K562 (cell line): Measurements from ENCODE around the gene DNAJC25. TPM values are rescaled to one million over a fixed set of nuclear protein-coding genes. Genes with fewer than 3 reads are reported as not detected.

Experiments
- ARID1B ChIP-seq: fragments of 450-650 bp; IDR thresholded peaks from 2 replicates; pipeline ENCODE4 v1.6.1; 2016; ENCODE audit warnings: antibody characterized with exemption, mild to moderate bottlenecking, inconsistent platforms
- ATF7 ChIP-seq: fragments of 450-650 bp; IDR thresholded peaks from 2 replicates; pipeline ENCODE4 v1.7.1; 2014; ENCODE audit warnings: mild to moderate bottlenecking, moderate library complexity
- CBFA2T2 ChIP-seq: fragments of 450-650 bp; conservative IDR thresholded peaks from 2 replicates; pipeline ENCODE4 v1.6.1; 2017; ENCODE audit warnings: mild to moderate bottlenecking
- CREB5 ChIP-seq: fragments of 250-450 bp; sonication (Bioruptor Pico); IDR thresholded peaks from 2 replicates; pipeline ENCODE4 v1.5.0; 2020; ENCODE audit warnings: mild to moderate bottlenecking
- CTBP1 ChIP-seq: fragments of 450-650 bp; IDR thresholded peaks from 2 replicates; pipeline ENCODE4 v1.6.1; 2016; ENCODE audit warnings: borderline replicate concordance
- ELK3 ChIP-seq: fragments of 450-650 bp; formaldehyde crosslinking; IDR thresholded peaks from 2 replicates; pipeline ENCODE4 v1.4.0; 2020; ENCODE audit warnings: mild to moderate bottlenecking
- EP300 ChIP-seq: IDR thresholded peaks from 2 replicates; pipeline ENCODE4 v1.6.1; 2012; ENCODE audit warnings: low read length, improper control_type of control experiment
- MEIS2 ChIP-seq: fragments of 450-650 bp; IDR thresholded peaks from 2 replicates; pipeline ENCODE4 v1.6.1; 2014; ENCODE audit warnings: mild to moderate bottlenecking; ENCODE audit not compliant: partially characterized antibody
- NCOA2 ChIP-seq, 2 experiments: fragments of 450-650 bp; IDR thresholded peaks; 2 replicates each; pipeline ENCODE4 v1.6.1; 2018; ENCODE audit warnings: mild to moderate bottlenecking in 2 of 2, moderate library complexity in 1 of 2; ENCODE audit not compliant: partially characterized antibody in 2 of 2
- NCOR1 ChIP-seq: fragments of 450-650 bp; IDR thresholded peaks from 2 replicates; pipeline ENCODE4 v1.6.1; 2016; ENCODE audit warnings: mild to moderate bottlenecking, moderate library complexity
- ZFPM2 ChIP-seq: fragments of 250-450 bp; sonication (Bioruptor Pico); IDR thresholded peaks from 2 replicates; pipeline ENCODE4 v1.5.1; 2022; ENCODE audit warnings: mild to moderate bottlenecking
- ZNF311 ChIP-seq: fragments of 250-450 bp; sonication (Bioruptor Pico); IDR thresholded peaks from 2 replicates; pipeline ENCODE4 v1.4.0; 2020; ENCODE audit warnings: mild to moderate bottlenecking, moderate library complexity
- ZNF77 ChIP-seq: fragments of 250-450 bp; sonication (Bioruptor Pico); IDR thresholded peaks from 2 replicates; pipeline ENCODE4 v1.5.0; 2020
- polyA plus RNA-seq, 8 experiments: library from polyadenylated mRNA; depleted of rRNA in 4 of 8; stranded (reverse) in 5 of 8; unstranded in 3 of 8; fragments of >200 nt; fragmentation: Nextera tagmentation in 2 of 8; fragmentation: Illumina TruSeq in 1 of 8; extraction: Ambion mirVana in 2 of 8; extraction: Trizol in 1 of 8; gene quantifications; 2 replicates each; pipeline versions ENCODE4 v1.2.1 to v1.2.3, GENCODE V29; 2011 to 2014; ENCODE audit warnings: inconsistent platforms in 1 of 8, missing spikeins in 1 of 8
- total RNA-seq, 7 experiments: library from RNA; depleted of rRNA in 6 of 7; stranded (reverse); fragments of >200 nt in 6 of 7; fragmentation: Illumina TruSeq in 2 of 7; extraction: Trizol in 2 of 7; gene quantifications; 2 replicates each; pipeline versions ENCODE4 v1.2.1 to v1.2.3, GENCODE V29; 2011 to 2021; ENCODE audit warnings: low replicate concordance in 1 of 7
- TF ChIP-seq, protein P1 (sequence below), 2 experiments: fragments of 150-350 bp in 1 of 2; IDR thresholded peaks; 2 replicates each; pipeline ENCODE4 v1.6.1; 2012 to 2016; ENCODE audit warnings: low read depth in 2 of 2, low read length in 2 of 2, mild to moderate bottlenecking in 1 of 2, moderate library complexity in 1 of 2

Gene DNAJC25
- total and polyA plus RNA-seq, 9 of the 15 experiments (the other 6 are each of a cell fraction or from before 2014, with no cell fraction given): 3.7 to 11.2 (median 7.1) TPM

GRCh38 chr9:111644195-111644772 lies 13.2 kb downstream of the DNAJC25 start (continued):
- peak; percentile 86 for TF ChIP-seq ARID1B
- TF ChIP-seq ZNF77: no peak
- no peak for TF ChIP-seq ZNF311
- TF ChIP-seq, protein P1, sequence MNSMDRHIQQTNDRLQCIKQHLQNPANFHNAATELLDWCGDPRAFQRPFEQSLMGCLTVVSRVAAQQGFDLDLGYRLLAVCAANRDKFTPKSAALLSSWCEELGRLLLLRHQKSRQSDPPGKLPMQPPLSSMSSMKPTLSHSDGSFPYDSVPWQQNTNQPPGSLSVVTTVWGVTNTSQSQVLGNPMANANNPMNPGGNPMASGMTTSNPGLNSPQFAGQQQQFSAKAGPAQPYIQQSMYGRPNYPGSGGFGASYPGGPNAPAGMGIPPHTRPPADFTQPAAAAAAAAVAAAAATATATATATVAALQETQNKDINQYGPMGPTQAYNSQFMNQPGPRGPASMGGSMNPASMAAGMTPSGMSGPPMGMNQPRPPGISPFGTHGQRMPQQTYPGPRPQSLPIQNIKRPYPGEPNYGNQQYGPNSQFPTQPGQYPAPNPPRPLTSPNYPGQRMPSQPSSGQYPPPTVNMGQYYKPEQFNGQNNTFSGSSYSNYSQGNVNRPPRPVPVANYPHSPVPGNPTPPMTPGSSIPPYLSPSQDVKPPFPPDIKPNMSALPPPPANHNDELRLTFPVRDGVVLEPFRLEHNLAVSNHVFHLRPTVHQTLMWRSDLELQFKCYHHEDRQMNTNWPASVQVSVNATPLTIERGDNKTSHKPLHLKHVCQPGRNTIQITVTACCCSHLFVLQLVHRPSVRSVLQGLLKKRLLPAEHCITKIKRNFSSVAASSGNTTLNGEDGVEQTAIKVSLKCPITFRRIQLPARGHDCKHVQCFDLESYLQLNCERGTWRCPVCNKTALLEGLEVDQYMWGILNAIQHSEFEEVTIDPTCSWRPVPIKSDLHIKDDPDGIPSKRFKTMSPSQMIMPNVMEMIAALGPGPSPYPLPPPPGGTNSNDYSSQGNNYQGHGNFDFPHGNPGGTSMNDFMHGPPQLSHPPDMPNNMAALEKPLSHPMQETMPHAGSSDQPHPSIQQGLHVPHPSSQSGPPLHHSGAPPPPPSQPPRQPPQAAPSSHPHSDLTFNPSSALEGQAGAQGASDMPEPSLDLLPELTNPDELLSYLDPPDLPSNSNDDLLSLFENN (IDR thresholded peaks at IDR 0.05; ENCODE audit: low read depth in 2 of 2, low read length in 2 of 2): 0 out of 4 replicates have a peak, but pooled peaks of 1 of the 2 experiments have one; percentile 20
- TF ChIP-seq CREB5: no peak
- TF ChIP-seq MEIS2: peak; percentile 91
- TF ChIP-seq CBFA2T2: 0 out of 2 replicates have a peak, but pooled peaks have one; percentile 15
- no peak for TF ChIP-seq ELK3 (CRISPR knock-in tag)
- no peak for TF ChIP-seq ZFPM2
- TF ChIP-seq ATF7: 0 out of 2 replicates have a peak, but pooled peaks have one; percentile 13
- 0 out of 2 replicates have a peak, but pooled peaks have one; percentile 12 for TF ChIP-seq NCOR1
- TF ChIP-seq EP300: peak; percentile 74
- no peak for TF ChIP-seq NCOA2 (IDR thresholded peaks at IDR 0.05; ENCODE audit: partially characterized antibody in 2 of 2)
- peak; percentile 54; the same call in 1 of the 2 replicates for TF ChIP-seq CTBP1
